ENCODE results near the gene PCBP3.

Gene PCBP3

GRCh38 chr21:45841033-45841432 is 197.5 kb downstream of the PCBP3 start:
- no peak for DNase-seq (ENCODE audit: low read depth)
- no peak for TF ChIP-seq CTCF (IDR thresholded peaks at IDR 0.05; ENCODE audit: low read length, missing control alignments)
- H3K4me3 ChIP-seq (replicated peaks; ENCODE audit: low read depth, low read length) = no peak overlapping the region

- no peak for TF ChIP-seq CTCF (IDR thresholded peaks at IDR 0.05; ENCODE audit: low read length, missing control alignments)
- DNase-seq (ENCODE audit: low read depth) = no peak
- no peak overlapping the region for H3K4me3 ChIP-seq (replicated peaks; ENCODE audit: low read depth, low read length)
Measured at GRCh38 chr21:45843426-45843825, 199.9 kb downstream of the PCBP3 start.

GRCh38 chr21:45844181-45844580 is 200.7 kb downstream of the PCBP3 start:
- TF ChIP-seq CTCF (IDR thresholded peaks at IDR 0.05; ENCODE audit: low read length, missing control alignments) = no peak
- DNase-seq (ENCODE audit: low read depth) = no peak
- H3K4me3 ChIP-seq (replicated peaks; ENCODE audit: low read depth, low read length) = no peak overlapping the region

- no peak overlapping the region for H3K4me3 ChIP-seq (replicated peaks; ENCODE audit: low read depth, low read length)
- TF ChIP-seq CTCF (IDR thresholded peaks at IDR 0.05; ENCODE audit: low read length, missing control alignments) = no peak
- DNase-seq (ENCODE audit: low read depth) = no peak
Measured at GRCh38 chr21:45845063-45845769, 201.7 kb downstream of the PCBP3 start.

- no peak overlapping the region for H3K4me3 ChIP-seq (replicated peaks; ENCODE audit: low read depth, low read length)
- DNase-seq (ENCODE audit: low read depth) = no peak
- no peak for TF ChIP-seq CTCF (IDR thresholded peaks at IDR 0.05; ENCODE audit: low read length, missing control alignments)
Measured at GRCh38 chr21:45845770-45846090, 202.2 kb downstream of the PCBP3 start.

GRCh38 chr21:45846373-45847160 is 203.0 kb downstream of the PCBP3 start:
- no peak for TF ChIP-seq CTCF (IDR thresholded peaks at IDR 0.05; ENCODE audit: low read length, missing control alignments)
- peak; percentile 48 for DNase-seq (ENCODE audit: low read depth)

More at GRCh38 chr21:45846373-45847160, 203.0 kb downstream of the PCBP3 start:
- no peak overlapping the region for H3K4me3 ChIP-seq (replicated peaks; ENCODE audit: low read depth, low read length)
